GM23338 (cell line): ENCODE measurements around the gene AHDC1. TPM values are rescaled to one million over a fixed set of nuclear protein-coding genes. Genes with fewer than 3 reads are reported as not detected.
A peak's percentile ranks its signal among the peaks of the same experiment; 100 is the strongest.

Experiments
- ATAC-seq: fragments of 200-7000 bp; cut with Tn5 transposase; 3 replicates; pipeline ENCODE4 v1.9.1; 2020
- DNase-seq: peaks from one replicate; pipeline ENCODE4 v3.0.0-alpha.2; 2015; ENCODE audit warnings: low spot score
- H2AFZ ChIP-seq: fragments of 200-600 bp; sonication (generic); 2 replicates; pipeline ENCODE4 v1.8.0; 2016; ENCODE audit warnings: antibody characterized with exemption, mild to moderate bottlenecking, moderate library complexity
- H3F3A ChIP-seq: fragments of 200-600 bp; sonication (generic); replicated peaks from 2 replicates; pipeline ENCODE4 v1.8.0; 2017; ENCODE audit warnings: antibody characterized with exemption, mixed run types, low read depth
- H3K27ac ChIP-seq: fragments of 200-600 bp; sonication (generic); 2 replicates; pipeline ENCODE4 v1.6.1; 2016; ENCODE audit warnings: low read depth
- H3K27me3 ChIP-seq: fragments of 200-600 bp; sonication (generic); 2 replicates; pipeline ENCODE4 v1.8.0; 2016; ENCODE audit warnings: mild to moderate bottlenecking, mixed run types, moderate library complexity; ENCODE audit not compliant: insufficient read depth
- H3K36me3 ChIP-seq: fragments of 200-600 bp; sonication (generic); 2 replicates; pipeline ENCODE4 v1.8.0; 2016; ENCODE audit warnings: mild to moderate bottlenecking; ENCODE audit not compliant: insufficient read depth
- H3K4me1 ChIP-seq: fragments of 200-600 bp; sonication (generic); 2 replicates; pipeline ENCODE4 v1.8.0; 2016; ENCODE audit warnings: mild to moderate bottlenecking, moderate library complexity; ENCODE audit not compliant: insufficient read depth
- H3K4me2 ChIP-seq: fragments of 200-600 bp; sonication (generic); 2 replicates; pipeline ENCODE4 v1.7.1; 2017; ENCODE audit warnings: mixed run types
- H3K4me3 ChIP-seq: fragments of 200-600 bp; sonication (generic); 2 replicates; pipeline ENCODE4 v1.6.1; 2016; ENCODE audit warnings: mixed run types
- H3K79me2 ChIP-seq: fragments of 200-600 bp; sonication (generic); replicated peaks from 2 replicates; pipeline ENCODE4 v1.8.0; 2017; ENCODE audit warnings: mild to moderate bottlenecking; ENCODE audit not compliant: insufficient read depth
- H3K9me2 ChIP-seq: fragments of 200-600 bp; sonication (generic); 2 replicates; pipeline ENCODE4 v1.8.0; 2017; ENCODE audit not compliant: insufficient read depth
- H4K20me1 ChIP-seq: fragments of 200-600 bp; sonication (generic); replicated peaks from 2 replicates; pipeline ENCODE4 v1.8.0; 2017; ENCODE audit warnings: mild to moderate bottlenecking; ENCODE audit not compliant: insufficient read depth
- H3K27ac Mint-ChIP-seq: 2 replicates; pipeline ENCODE4 v1.8.0; 2020; ENCODE audit warnings: inconsistent platforms, mild to moderate bottlenecking, moderate library complexity, mixed read lengths
- H3K27me3 Mint-ChIP-seq: 3 replicates; pipeline ENCODE4 v1.8.0; 2022; ENCODE audit warnings: low read depth, mild to moderate bottlenecking, moderate library complexity, mixed read lengths, inconsistent platforms; ENCODE audit not compliant: insufficient read depth, poor library complexity
- H3K36me3 Mint-ChIP-seq: 3 replicates; pipeline ENCODE4 v1.8.0; 2021; ENCODE audit warnings: low read depth, mild to moderate bottlenecking, inconsistent platforms, moderate library complexity, mixed read lengths
- H3K4me1 Mint-ChIP-seq: 3 replicates; pipeline ENCODE4 v1.8.0; 2020; ENCODE audit warnings: mild to moderate bottlenecking, inconsistent platforms, mixed read lengths
- H3K4me3 Mint-ChIP-seq: 3 replicates; pipeline ENCODE4 v1.8.0; 2021; ENCODE audit warnings: moderate library complexity, mild to moderate bottlenecking, inconsistent platforms, mixed read lengths
- H3K9me3 Mint-ChIP-seq: 3 replicates; pipeline ENCODE4 v1.8.0; 2020; ENCODE audit warnings: moderate library complexity, mild to moderate bottlenecking, inconsistent platforms, mixed read lengths
- EZH2phosphoT487 ChIP-seq: fragments of 200-600 bp; sonication (generic); IDR thresholded peaks from one replicate; pipeline ENCODE4 v1.8.1; 2018; ENCODE audit warnings: antibody characterized with exemption; ENCODE audit not compliant: unreplicated experiment
- JUNB ChIP-seq: IDR thresholded peaks from one replicate; pipeline ENCODE4 v1.6.1; 2016; ENCODE audit warnings: antibody characterized with exemption; ENCODE audit not compliant: unreplicated experiment
- NANOG ChIP-seq: IDR thresholded peaks from 2 replicates; pipeline ENCODE4 v1.6.1; 2016; ENCODE audit warnings: antibody characterized with exemption, borderline replicate concordance
- POLR2AphosphoS5 ChIP-seq: IDR thresholded peaks from 2 replicates; pipeline ENCODE4 v1.6.1; 2016; ENCODE audit warnings: antibody characterized with exemption, low read depth
- STAT1 ChIP-seq: IDR thresholded peaks from one replicate; pipeline ENCODE4 v1.6.1; 2016; ENCODE audit warnings: antibody characterized with exemption; ENCODE audit not compliant: unreplicated experiment
- ZNF114 ChIP-seq: fragments of 250-450 bp; sonication (Bioruptor Pico); IDR thresholded peaks from 2 replicates; pipeline ENCODE4 v1.5.0; 2020; ENCODE audit warnings: mild to moderate bottlenecking, moderate library complexity
- ZNF331 ChIP-seq: fragments of 250-450 bp; sonication (Bioruptor Pico); IDR thresholded peaks from 2 replicates; pipeline ENCODE4 v1.5.0; 2020; ENCODE audit warnings: low read depth, mild to moderate bottlenecking, moderate library complexity
- polyA plus RNA-seq: library from polyadenylated mRNA; unstranded; fragments of >200 nt; fragmentation: Nextera tagmentation; extraction: Ambion mirVana; gene quantifications from 2 replicates; pipeline ENCODE4 v1.2.1, GENCODE V29; 2016
- total RNA-seq: library from RNA; depleted of rRNA; stranded (reverse); fragments of >200 nt; shearing (Covaris generic); gene quantifications from 2 replicates; pipeline ENCODE4 v1.2.3, GENCODE V29; 2014
- TF ChIP-seq, protein P1 (sequence below): fragments of 250-450 bp; sonication (Bioruptor Pico); IDR thresholded peaks from 2 replicates; pipeline ENCODE4 v1.5.0; 2020; ENCODE audit warnings: mild to moderate bottlenecking, moderate library complexity
- TF ChIP-seq, protein P2 (sequence below), 2 experiments: fragments of 200-600 bp in 1 of 2; sonication (generic) in 1 of 2; conservative IDR thresholded peaks; 2 replicates each; pipeline versions ENCODE4 v1.5.1 to v1.6.1; 2016 to 2017; ENCODE audit warnings: antibody characterized with exemption in 2 of 2, low read depth in 2 of 2, mild to moderate bottlenecking in 2 of 2, moderate library complexity in 1 of 2
- TF ChIP-seq, protein P3 (sequence below): IDR thresholded peaks from one replicate; pipeline ENCODE4 v1.6.1; 2018; ENCODE audit warnings: antibody characterized with exemption; ENCODE audit not compliant: unreplicated experiment

The AHDC1 gene
- total and polyA plus RNA-seq, 2 experiments from 2014 or later: 8.3 to 22.2 TPM

DNA sequence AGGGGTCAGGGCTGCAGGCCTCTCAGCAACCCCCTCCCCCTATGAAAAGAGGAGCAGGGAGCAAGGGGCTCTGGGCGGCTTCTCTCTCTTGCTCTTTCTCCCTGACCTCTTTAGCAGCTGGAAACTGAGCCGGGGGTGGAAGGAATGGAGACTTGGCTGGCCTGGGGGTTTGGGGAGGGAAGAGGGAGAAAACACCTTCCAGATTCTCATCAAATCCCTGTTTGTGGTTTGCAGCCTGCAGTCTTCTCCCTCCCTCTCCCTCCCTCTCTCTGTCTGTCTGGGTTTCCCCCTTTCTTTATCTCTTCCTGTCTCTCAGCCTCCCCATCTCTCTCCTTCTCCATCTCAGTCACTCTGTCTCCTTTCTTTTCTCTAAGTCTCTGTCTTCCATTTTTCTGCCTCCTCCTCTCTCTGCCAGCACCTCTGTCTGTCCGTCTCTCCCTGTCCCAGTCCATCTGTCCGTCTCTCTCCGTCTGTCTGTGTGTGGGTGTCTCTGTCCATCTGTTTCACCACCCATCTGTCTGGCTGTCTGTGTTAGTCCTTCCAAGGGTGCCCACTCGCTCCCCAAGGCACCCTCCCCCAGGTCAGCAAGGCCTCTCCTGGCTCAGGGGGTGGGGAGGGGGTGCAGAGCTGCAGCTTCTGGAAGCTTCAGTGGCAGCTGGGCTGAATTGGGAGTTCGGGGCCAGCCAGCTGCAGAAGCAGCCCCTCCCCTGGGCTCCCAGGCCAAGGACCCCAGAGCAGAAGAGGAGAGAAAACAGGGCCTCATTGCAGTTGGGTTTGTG is 6.2 kb downstream of the AHDC1 start:
- TF ChIP-seq EZH2phosphoT487 (no peak), JUNB (no peak), NANOG (no peak), ZNF331 (no peak)
- TF ChIP-seq, protein P1, sequence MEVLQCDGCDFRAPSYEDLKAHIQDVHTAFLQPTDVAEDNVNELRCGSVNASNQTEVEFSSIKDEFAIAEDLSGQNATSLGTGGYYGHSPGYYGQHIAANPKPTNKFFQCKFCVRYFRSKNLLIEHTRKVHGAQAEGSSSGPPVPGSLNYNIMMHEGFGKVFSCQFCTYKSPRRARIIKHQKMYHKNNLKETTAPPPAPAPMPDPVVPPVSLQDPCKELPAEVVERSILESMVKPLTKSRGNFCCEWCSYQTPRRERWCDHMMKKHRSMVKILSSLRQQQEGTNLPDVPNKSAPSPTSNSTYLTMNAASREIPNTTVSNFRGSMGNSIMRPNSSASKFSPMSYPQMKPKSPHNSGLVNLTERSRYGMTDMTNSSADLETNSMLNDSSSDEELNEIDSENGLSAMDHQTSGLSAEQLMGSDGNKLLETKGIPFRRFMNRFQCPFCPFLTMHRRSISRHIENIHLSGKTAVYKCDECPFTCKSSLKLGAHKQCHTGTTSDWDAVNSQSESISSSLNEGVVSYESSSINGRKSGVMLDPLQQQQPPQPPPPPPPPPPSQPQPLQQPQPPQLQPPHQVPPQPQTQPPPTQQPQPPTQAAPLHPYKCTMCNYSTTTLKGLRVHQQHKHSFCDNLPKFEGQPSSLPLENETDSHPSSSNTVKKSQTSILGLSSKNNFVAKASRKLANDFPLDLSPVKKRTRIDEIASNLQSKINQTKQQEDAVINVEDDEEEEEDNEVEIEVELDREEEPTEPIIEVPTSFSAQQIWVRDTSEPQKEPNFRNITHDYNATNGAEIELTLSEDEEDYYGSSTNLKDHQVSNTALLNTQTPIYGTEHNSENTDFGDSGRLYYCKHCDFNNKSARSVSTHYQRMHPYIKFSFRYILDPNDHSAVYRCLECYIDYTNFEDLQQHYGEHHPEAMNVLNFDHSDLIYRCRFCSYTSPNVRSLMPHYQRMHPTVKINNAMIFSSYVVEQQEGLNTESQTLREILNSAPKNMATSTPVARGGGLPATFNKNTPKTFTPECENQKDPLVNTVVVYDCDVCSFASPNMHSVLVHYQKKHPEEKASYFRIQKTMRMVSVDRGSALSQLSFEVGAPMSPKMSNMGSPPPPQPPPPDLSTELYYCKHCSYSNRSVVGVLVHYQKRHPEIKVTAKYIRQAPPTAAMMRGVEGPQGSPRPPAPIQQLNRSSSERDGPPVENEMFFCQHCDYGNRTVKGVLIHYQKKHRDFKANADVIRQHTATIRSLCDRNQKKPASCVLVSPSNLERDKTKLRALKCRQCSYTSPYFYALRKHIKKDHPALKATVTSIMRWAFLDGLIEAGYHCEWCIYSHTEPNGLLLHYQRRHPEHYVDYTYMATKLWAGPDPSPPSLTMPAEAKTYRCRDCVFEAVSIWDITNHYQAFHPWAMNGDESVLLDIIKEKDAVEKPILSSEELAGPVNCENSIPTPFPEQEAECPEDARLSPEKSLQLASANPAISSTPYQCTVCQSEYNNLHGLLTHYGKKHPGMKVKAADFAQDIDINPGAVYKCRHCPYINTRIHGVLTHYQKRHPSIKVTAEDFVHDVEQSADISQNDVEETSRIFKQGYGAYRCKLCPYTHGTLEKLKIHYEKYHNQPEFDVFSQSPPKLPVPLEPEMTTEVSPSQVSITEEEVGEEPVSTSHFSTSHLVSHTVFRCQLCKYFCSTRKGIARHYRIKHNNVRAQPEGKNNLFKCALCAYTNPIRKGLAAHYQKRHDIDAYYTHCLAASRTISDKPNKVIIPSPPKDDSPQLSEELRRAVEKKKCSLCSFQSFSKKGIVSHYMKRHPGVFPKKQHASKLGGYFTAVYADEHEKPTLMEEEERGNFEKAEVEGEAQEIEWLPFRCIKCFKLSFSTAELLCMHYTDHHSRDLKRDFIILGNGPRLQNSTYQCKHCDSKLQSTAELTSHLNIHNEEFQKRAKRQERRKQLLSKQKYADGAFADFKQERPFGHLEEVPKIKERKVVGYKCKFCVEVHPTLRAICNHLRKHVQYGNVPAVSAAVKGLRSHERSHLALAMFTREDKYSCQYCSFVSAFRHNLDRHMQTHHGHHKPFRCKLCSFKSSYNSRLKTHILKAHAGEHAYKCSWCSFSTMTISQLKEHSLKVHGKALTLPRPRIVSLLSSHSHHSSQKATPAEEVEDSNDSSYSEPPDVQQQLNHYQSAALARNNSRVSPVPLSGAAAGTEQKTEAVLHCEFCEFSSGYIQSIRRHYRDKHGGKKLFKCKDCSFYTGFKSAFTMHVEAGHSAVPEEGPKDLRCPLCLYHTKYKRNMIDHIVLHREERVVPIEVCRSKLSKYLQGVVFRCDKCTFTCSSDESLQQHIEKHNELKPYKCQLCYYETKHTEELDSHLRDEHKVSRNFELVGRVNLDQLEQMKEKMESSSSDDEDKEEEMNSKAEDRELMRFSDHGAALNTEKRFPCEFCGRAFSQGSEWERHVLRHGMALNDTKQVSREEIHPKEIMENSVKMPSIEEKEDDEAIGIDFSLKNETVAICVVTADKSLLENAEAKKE (CRISPR knock-in tag): no peak
- H3K9me3 Mint-ChIP-seq: no peaks in the 10 kb centered on the region
- peak overlapping the region; percentile 7; the same call in 1 of the 3 replicates for H3K4me3 Mint-ChIP-seq
- H3K4me1 Mint-ChIP-seq: peaks cover 34% of the 10 kb centered on the region
- H3K36me3 Mint-ChIP-seq: no peaks in the 10 kb centered on the region; the same call in 2 of the 3 replicates
- peaks cover 17% of the 10 kb centered on the region for H3K27me3 Mint-ChIP-seq
- H3K27ac Mint-ChIP-seq: peak overlapping the region; percentile 1
- Histone ChIP-seq H2AFZ (no peak overlapping the region), H3K4me1 (peaks cover 78% of the 10 kb centered on the region), H3K79me2 (peaks cover 66% of the 10 kb centered on the region), H3F3A (peaks cover 7% of the 10 kb centered on the region; the same call in 1 of the 2 replicates), H3K4me3 (no peak overlapping the region), H4K20me1 (peaks cover 23% of the 10 kb centered on the region), H3K36me3 (no peaks in the 10 kb centered on the region), H3K27me3 (no peaks in the 10 kb centered on the region), H3K27ac (no peak overlapping the region), H3K4me2 (peak overlapping the region; percentile 78), H3K9me2 (no peaks in the 10 kb centered on the region)
- ATAC-seq: no peak
- DNase-seq: no peak

DNA sequence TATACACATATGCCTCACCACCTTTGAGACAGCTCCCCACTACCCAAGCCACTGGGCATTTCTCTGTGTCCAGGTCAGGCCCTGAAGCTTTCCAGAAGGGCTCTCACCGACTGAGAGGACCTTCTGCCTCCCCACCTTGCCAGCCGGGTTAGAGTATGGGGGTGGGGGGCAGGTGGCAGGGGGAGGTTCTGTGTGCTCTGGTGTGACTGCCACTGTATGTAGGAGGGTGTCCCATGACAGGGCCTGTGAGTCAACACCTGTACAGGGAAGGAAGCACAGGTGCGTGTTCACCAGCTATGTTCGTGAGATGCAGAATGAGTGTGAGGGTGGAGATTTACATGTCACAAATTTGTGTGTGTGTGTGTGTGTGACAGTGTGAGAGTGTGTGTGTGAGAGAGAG is 7.0 kb downstream of the AHDC1 start:
- Histone ChIP-seq H3K4me2 (no peak overlapping the region), H2AFZ (no peak overlapping the region), H3K27me3 (no peaks in the 10 kb centered on the region), H3K4me1 (peaks cover 80% of the 10 kb centered on the region), H3F3A (peaks cover 7% of the 10 kb centered on the region; the same call in 1 of the 2 replicates), H3K4me3 (no peak overlapping the region), H3K9me2 (no peaks in the 10 kb centered on the region), H3K27ac (no peak overlapping the region), H4K20me1 (peaks cover 19% of the 10 kb centered on the region), H3K79me2 (peaks cover 63% of the 10 kb centered on the region), H3K36me3 (no peaks in the 10 kb centered on the region)
- Mint-ChIP-seq H3K9me3 (no peaks in the 10 kb centered on the region), H3K36me3 (no peaks in the 10 kb centered on the region; the same call in 2 of the 3 replicates), H3K27me3 (peaks cover 11% of the 10 kb centered on the region), H3K27ac (no peak overlapping the region), H3K4me1 (peaks cover 32% of the 10 kb centered on the region), H3K4me3 (no peak overlapping the region)
- DNase-seq (no peak), ATAC-seq (no peak)
- TF ChIP-seq STAT1 (no peak), NANOG (no peak), POLR2AphosphoS5 (no peak), ZNF331 (no peak), ZNF114 (no peak)
- TF ChIP-seq, protein P2, sequence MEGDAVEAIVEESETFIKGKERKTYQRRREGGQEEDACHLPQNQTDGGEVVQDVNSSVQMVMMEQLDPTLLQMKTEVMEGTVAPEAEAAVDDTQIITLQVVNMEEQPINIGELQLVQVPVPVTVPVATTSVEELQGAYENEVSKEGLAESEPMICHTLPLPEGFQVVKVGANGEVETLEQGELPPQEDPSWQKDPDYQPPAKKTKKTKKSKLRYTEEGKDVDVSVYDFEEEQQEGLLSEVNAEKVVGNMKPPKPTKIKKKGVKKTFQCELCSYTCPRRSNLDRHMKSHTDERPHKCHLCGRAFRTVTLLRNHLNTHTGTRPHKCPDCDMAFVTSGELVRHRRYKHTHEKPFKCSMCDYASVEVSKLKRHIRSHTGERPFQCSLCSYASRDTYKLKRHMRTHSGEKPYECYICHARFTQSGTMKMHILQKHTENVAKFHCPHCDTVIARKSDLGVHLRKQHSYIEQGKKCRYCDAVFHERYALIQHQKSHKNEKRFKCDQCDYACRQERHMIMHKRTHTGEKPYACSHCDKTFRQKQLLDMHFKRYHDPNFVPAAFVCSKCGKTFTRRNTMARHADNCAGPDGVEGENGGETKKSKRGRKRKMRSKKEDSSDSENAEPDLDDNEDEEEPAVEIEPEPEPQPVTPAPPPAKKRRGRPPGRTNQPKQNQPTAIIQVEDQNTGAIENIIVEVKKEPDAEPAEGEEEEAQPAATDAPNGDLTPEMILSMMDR (conservative IDR thresholded peaks at IDR 0.05; ENCODE audit: low read depth in 2 of 2): no peak
- TF ChIP-seq, protein P3, sequence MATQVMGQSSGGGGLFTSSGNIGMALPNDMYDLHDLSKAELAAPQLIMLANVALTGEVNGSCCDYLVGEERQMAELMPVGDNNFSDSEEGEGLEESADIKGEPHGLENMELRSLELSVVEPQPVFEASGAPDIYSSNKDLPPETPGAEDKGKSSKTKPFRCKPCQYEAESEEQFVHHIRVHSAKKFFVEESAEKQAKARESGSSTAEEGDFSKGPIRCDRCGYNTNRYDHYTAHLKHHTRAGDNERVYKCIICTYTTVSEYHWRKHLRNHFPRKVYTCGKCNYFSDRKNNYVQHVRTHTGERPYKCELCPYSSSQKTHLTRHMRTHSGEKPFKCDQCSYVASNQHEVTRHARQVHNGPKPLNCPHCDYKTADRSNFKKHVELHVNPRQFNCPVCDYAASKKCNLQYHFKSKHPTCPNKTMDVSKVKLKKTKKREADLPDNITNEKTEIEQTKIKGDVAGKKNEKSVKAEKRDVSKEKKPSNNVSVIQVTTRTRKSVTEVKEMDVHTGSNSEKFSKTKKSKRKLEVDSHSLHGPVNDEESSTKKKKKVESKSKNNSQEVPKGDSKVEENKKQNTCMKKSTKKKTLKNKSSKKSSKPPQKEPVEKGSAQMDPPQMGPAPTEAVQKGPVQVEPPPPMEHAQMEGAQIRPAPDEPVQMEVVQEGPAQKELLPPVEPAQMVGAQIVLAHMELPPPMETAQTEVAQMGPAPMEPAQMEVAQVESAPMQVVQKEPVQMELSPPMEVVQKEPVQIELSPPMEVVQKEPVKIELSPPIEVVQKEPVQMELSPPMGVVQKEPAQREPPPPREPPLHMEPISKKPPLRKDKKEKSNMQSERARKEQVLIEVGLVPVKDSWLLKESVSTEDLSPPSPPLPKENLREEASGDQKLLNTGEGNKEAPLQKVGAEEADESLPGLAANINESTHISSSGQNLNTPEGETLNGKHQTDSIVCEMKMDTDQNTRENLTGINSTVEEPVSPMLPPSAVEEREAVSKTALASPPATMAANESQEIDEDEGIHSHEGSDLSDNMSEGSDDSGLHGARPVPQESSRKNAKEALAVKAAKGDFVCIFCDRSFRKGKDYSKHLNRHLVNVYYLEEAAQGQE: no peak
